NCI-H128 (cell line): ENCODE data around the gene DENND4C.
A peak's percentile ranks its signal among the peaks of the same experiment; 100 is the strongest.
"Not testable (repeated sequence)": the region's sequence is repeated elsewhere in the genome, so short reads cannot be mapped to it uniquely, and the experiment has no call there.

Experiments used
- DNase-seq: peaks from one replicate; lab custom pipeline; 2025; ENCODE audit not compliant: unreplicated experiment; lab: John Stamatoyannopoulos, UW

The DENND4C gene

GRCh38 chr9:19408693-19409400, 178.4 kb downstream of the DENND4C start, which contains the start of gene ACER2:
TSS of gene ACER2 (plus strand) at chr9:19409009. CDS start at chr9:19409085, 76 bp downstream.
- peak; percentile 91 for DNase-seq

- DNase-seq = no peak
Measured at GRCh38 chr9:19409401-19410194, 179.1 kb downstream of the DENND4C start.

- no peak for DNase-seq
Measured at GRCh38 chr9:19410195-19410503, 179.7 kb downstream of the DENND4C start.

- no peak for DNase-seq
Measured at GRCh38 chr9:19410594-19410993, 180.1 kb downstream of the DENND4C start.

GRCh38 chr9:19411316-19411715, 180.8 kb downstream of the DENND4C start:
- DNase-seq = no peak

- DNase-seq = not testable (repeated sequence)
Measured at GRCh38 chr9:19413456-19413855, 183.0 kb downstream of the DENND4C start.

GRCh38 chr9:19416143-19416542, 185.7 kb downstream of the DENND4C start:
- no peak for DNase-seq

- DNase-seq = no peak
Measured at GRCh38 chr9:19420877-19421276, 190.4 kb downstream of the DENND4C start.
